CD4-positive, alpha-beta memory T cell (primary cell): ENCODE data around the gene ZNF394. TPM values are rescaled to one million over a fixed set of nuclear protein-coding genes. Genes with fewer than 3 reads are reported as not detected.

ENCODE experiments used
- CTCF ChIA-PET: fragments of 350-600 bp; sonication (Branson Sonifier 250); formaldehyde crosslinking; loops from one replicate; lab custom pipeline; 2021; ENCODE audit warnings: inconsistent platforms; ENCODE audit not compliant: partially characterized antibody; lab: Charles Lee
- POLR2A ChIA-PET: fragments of 350-600 bp; sonication (Branson Sonifier 250); formaldehyde crosslinking; loops from one replicate; lab custom pipeline; 2021; ENCODE audit not compliant: partially characterized antibody; lab: Charles Lee
- DNase-seq, 5 donors: peaks; one replicate each; pipeline versions ENCODE4 v3.0.0 to v3.0.0-alpha.2; 2020 to 2022; ENCODE audit warnings: mixed read lengths in 1 of 5
- H3K27ac ChIP-seq: one replicate; pipeline ENCODE4 v1.7.0; 2013; ENCODE audit warnings: low read depth, low read length
- H3K27me3 ChIP-seq: 2 replicates; pipeline ENCODE4 v1.7.0; 2013; ENCODE audit warnings: mild to moderate bottlenecking, low read length, moderate library complexity; ENCODE audit not compliant: insufficient read depth
- H3K36me3 ChIP-seq: 2 replicates; pipeline ENCODE4 v1.7.0; 2013; ENCODE audit warnings: mild to moderate bottlenecking, low read length, moderate library complexity; ENCODE audit not compliant: insufficient read depth
- H3K4me1 ChIP-seq: 2 replicates; pipeline ENCODE4 v1.7.0; 2013; ENCODE audit warnings: mild to moderate bottlenecking, low read length, moderate library complexity; ENCODE audit not compliant: insufficient read depth
- H3K4me3 ChIP-seq, 2 donors: one replicate each; pipeline ENCODE4 v1.7.0; 2013; ENCODE audit warnings: low read length in 2 of 2, mild to moderate bottlenecking in 1 of 2
- H3K9me3 ChIP-seq, 2 donors: one replicate each; pipeline ENCODE4 v1.7.0; 2013; ENCODE audit warnings: low read length in 2 of 2, control low read depth in 1 of 2; ENCODE audit not compliant: control insufficient read depth in 1 of 2
- H3K27ac Mint-ChIP-seq, 7 donors: one replicate each; pipeline ENCODE4 v1.8.0; 2020 to 2021; ENCODE audit warnings: mixed read lengths in 7 of 7, mild to moderate bottlenecking in 6 of 7, inconsistent platforms in 3 of 7, moderate library complexity in 3 of 7
- H3K27me3 Mint-ChIP-seq, 2 donors: one replicate each; pipeline ENCODE4 v1.8.0; 2020 to 2021; ENCODE audit warnings: mixed read lengths in 2 of 2
- H3K36me3 Mint-ChIP-seq, 2 donors: one replicate each; pipeline ENCODE4 v1.8.0; 2020 to 2021; ENCODE audit warnings: mixed read lengths in 2 of 2, inconsistent platforms in 1 of 2, mild to moderate bottlenecking in 1 of 2
- H3K4me1 Mint-ChIP-seq, 4 donors: one replicate each; pipeline ENCODE4 v1.8.0; 2020 to 2021; ENCODE audit warnings: mixed read lengths in 4 of 4, mild to moderate bottlenecking in 1 of 4
- H3K4me3 Mint-ChIP-seq, 8 donors: one replicate each; pipeline ENCODE4 v1.8.0; 2020 to 2021; ENCODE audit warnings: mixed read lengths in 8 of 8, mild to moderate bottlenecking in 7 of 8, moderate library complexity in 6 of 8, inconsistent platforms in 3 of 8
- H3K9me3 Mint-ChIP-seq, 8 donors: one replicate each; pipeline ENCODE4 v1.8.0; 2020 to 2021; ENCODE audit warnings: mixed read lengths in 8 of 8, mild to moderate bottlenecking in 5 of 8, inconsistent platforms in 3 of 8, moderate library complexity in 1 of 8
- intact Hi-C: fragments of 100-400 bp; cut with micrococcal nuclease; formaldehyde crosslinking; loops from one replicate; pipeline ENCODE4 v1.15.1; 2023
- polyA plus RNA-seq, 2 donors: library from polyadenylated mRNA; unstranded; fragments of 300-500 nt; fragmentation: Illumina TruSeq; gene quantifications; one replicate each; pipeline ENCODE4 v1.2.3, GENCODE V29; 2021
- total RNA-seq, 2 experiments: library from RNA; stranded (reverse); gene quantifications; one replicate each; pipeline ENCODE4 v1.2.3, GENCODE V29; 2021

ZNF394 gene
- total and polyA plus RNA-seq, 4 experiments from 2014 or later = 64.5 to 88.6 (median 85.6) TPM

- POLR2A ChIA-PET = interaction anchor here (0.7 kb wide), 1 partner anchor 11 kb away, joined by 3 read pairs; no protein-coding TSS in a partner anchor
Measured at GRCh38 chr7:99539213-99539811, 39.2 kb upstream of the ZNF394 start.

GRCh38 chr7:99535667-99536066 is 35.6 kb upstream of the ZNF394 start:
- ChIA-PET CTCF (no interaction called here), POLR2A (no interaction called here)
- no peaks in the 10 kb centered on the region for H3K4me1 Mint-ChIP-seq
- Histone ChIP-seq H3K36me3 (peaks cover 11% of the 10 kb centered on the region), H3K27me3 (no peaks in the 10 kb centered on the region), H3K4me3 (no peak overlapping the region), H3K27ac (no peak overlapping the region), H3K4me1 (no peaks in the 10 kb centered on the region), H3K9me3 (peaks cover 2 to 24% of the 10 kb centered on the region in 2 donors)
- intact Hi-C loops = no loop called here
- no peak overlapping the region for H3K27ac Mint-ChIP-seq
- H3K4me3 Mint-ChIP-seq = no peak overlapping the region
- no peaks in the 10 kb centered on the region for H3K27me3 Mint-ChIP-seq
- DNase-seq = no peak
- peaks cover 0 to 78% (median 57%) of the 10 kb centered on the region in 8 donors for H3K9me3 Mint-ChIP-seq
- peaks cover 19 to 30% of the 10 kb centered on the region in 2 donors for H3K36me3 Mint-ChIP-seq

More at GRCh38 chr7:99539213-99539811, 39.2 kb upstream of the ZNF394 start:
- no peak overlapping the region for H3K27ac ChIP-seq
- H3K27me3 ChIP-seq = no peaks in the 10 kb centered on the region
- Mint-ChIP-seq H3K27ac (no peak overlapping the region), H3K9me3 (peaks cover 0 to 62% (median 38%) of the 10 kb centered on the region in 8 donors), H3K27me3 (no peaks in the 10 kb centered on the region), H3K4me1 (no peaks in the 10 kb centered on the region), H3K36me3 (peaks cover 4 to 5% of the 10 kb centered on the region in 2 donors), H3K4me3 (no peak overlapping the region)
- intact Hi-C loops = no loop called here
- H3K4me3 ChIP-seq = no peak overlapping the region
- H3K9me3 ChIP-seq = peaks cover 3 to 10% of the 10 kb centered on the region in 2 donors
- no peaks in the 10 kb centered on the region for H3K4me1 ChIP-seq
- CTCF ChIA-PET = no interaction called here
- no peaks in the 10 kb centered on the region for H3K36me3 ChIP-seq
- no peak for DNase-seq

- H3K4me3 ChIP-seq = no peak overlapping the region
- no peaks in the 10 kb centered on the region for H3K27me3 ChIP-seq
- intact Hi-C loops = no loop called here
- H3K36me3 ChIP-seq = peaks cover 11% of the 10 kb centered on the region
- ChIA-PET CTCF (no interaction called here), POLR2A (interaction anchor here (1.5 kb wide), 1 partner anchor 28 kb away, joined by 3 read pairs; no protein-coding TSS in a partner anchor)
- Mint-ChIP-seq H3K36me3 (peaks cover 51 to 68% of the 10 kb centered on the region in 2 donors), H3K4me1 (no peaks in the 10 kb centered on the region), H3K4me3 (no peak overlapping the region), H3K27me3 (no peaks in the 10 kb centered on the region), H3K9me3 (peaks cover 0 to 65% (median 45%) of the 10 kb centered on the region in 8 donors), H3K27ac (no peak overlapping the region)
- peaks cover 0 to 24% of the 10 kb centered on the region in 2 donors for H3K9me3 ChIP-seq
- no peak for DNase-seq
- no peaks in the 10 kb centered on the region for H3K4me1 ChIP-seq
- no peak overlapping the region for H3K27ac ChIP-seq
Measured at GRCh38 chr7:99531354-99531765, 31.3 kb upstream of the ZNF394 start.

- H3K27ac Mint-ChIP-seq = peak overlapping the region in 2 of 7 donors; percentile 56 to 61
- ChIA-PET CTCF (interaction anchor here (0.8 to 1.5 kb wide), 6 partner anchors 8 to 395 kb away, joined by 3 to 4 read pairs (median 3); no protein-coding TSS in a partner anchor), POLR2A (interaction anchor here (0.8 kb wide), 1 partner anchor 26 kb away, joined by 4 read pairs; the partner anchor contains the start of gene FAM200A)
- intact Hi-C loops = no loop called here
- peaks cover 0 to 4% (median 0%) of the 10 kb centered on the region in 4 donors for H3K4me1 Mint-ChIP-seq
- DNase-seq = peak in 1 of 5 donors; percentile 12
- no peak overlapping the region for H3K4me3 Mint-ChIP-seq
- Histone ChIP-seq H3K27ac (no peak overlapping the region), H3K36me3 (peaks cover 11% of the 10 kb centered on the region), H3K9me3 (peaks cover 0 to 4% of the 10 kb centered on the region in 2 donors), H3K4me3 (no peak overlapping the region), H3K27me3 (no peaks in the 10 kb centered on the region), H3K4me1 (no peaks in the 10 kb centered on the region)
- H3K36me3 Mint-ChIP-seq = peaks cover 49 to 56% of the 10 kb centered on the region in 2 donors
- no peaks in the 10 kb centered on the region for H3K27me3 Mint-ChIP-seq
- H3K9me3 Mint-ChIP-seq = peaks cover 0 to 25% (median 13%) of the 10 kb centered on the region in 8 donors
Measured at GRCh38 chr7:99525713-99526440, 25.8 kb upstream of the ZNF394 start.

GRCh38 chr7:99521399-99521798 is 21.3 kb upstream of the ZNF394 start:
- no peaks in the 10 kb centered on the region for H3K9me3 Mint-ChIP-seq
- ChIA-PET POLR2A (no interaction called here), CTCF (no interaction called here)
- H3K4me3 ChIP-seq = no peak overlapping the region
- no peaks in the 10 kb centered on the region for H3K9me3 ChIP-seq
- H3K27me3 ChIP-seq = no peaks in the 10 kb centered on the region
- H3K4me3 Mint-ChIP-seq = no peak overlapping the region
- DNase-seq = no peak
- H3K36me3 ChIP-seq = peaks cover 11% of the 10 kb centered on the region
- H3K4me1 Mint-ChIP-seq = peaks cover 0 to 4% (median 0%) of the 10 kb centered on the region in 4 donors
- H3K27ac ChIP-seq = no peak overlapping the region
- no peaks in the 10 kb centered on the region for H3K4me1 ChIP-seq
- intact Hi-C loops = no loop called here
- H3K36me3 Mint-ChIP-seq = peaks cover 29 to 35% of the 10 kb centered on the region in 2 donors
- no peaks in the 10 kb centered on the region for H3K27me3 Mint-ChIP-seq
- H3K27ac Mint-ChIP-seq = no peak overlapping the region

GRCh38 chr7:99514050-99514449 is 14.0 kb upstream of the ZNF394 start:
- Mint-ChIP-seq H3K4me1 (peaks cover 4 to 14% (median 12%) of the 10 kb centered on the region in 4 donors), H3K27me3 (no peaks in the 10 kb centered on the region), H3K36me3 (peaks cover 20 to 36% of the 10 kb centered on the region in 2 donors), H3K4me3 (no peak overlapping the region), H3K9me3 (no peaks in the 10 kb centered on the region), H3K27ac (no peak overlapping the region)
- Histone ChIP-seq H3K36me3 (no peaks in the 10 kb centered on the region), H3K4me1 (no peaks in the 10 kb centered on the region), H3K27ac (no peak overlapping the region), H3K9me3 (no peaks in the 10 kb centered on the region), H3K27me3 (no peaks in the 10 kb centered on the region), H3K4me3 (no peak overlapping the region)
- intact Hi-C loops = no loop called here
- CTCF ChIA-PET = no interaction called here
- DNase-seq = no peak
- POLR2A ChIA-PET = interaction anchor here (1.0 to 2.1 kb wide), 2 partner anchors 9 to 25 kb away, joined by 3 to 6 read pairs; partner anchors contain the start of gene ZKSCAN5

- peaks cover 24% of the 10 kb centered on the region for H3K4me1 ChIP-seq
- Mint-ChIP-seq H3K9me3 (peaks cover 0 to 1% (median 0%) of the 10 kb centered on the region in 8 donors), H3K4me3 (peak overlapping the region; percentile 93 to 100 (median 99)), H3K27ac (peak overlapping the region; percentile 89 to 100 (median 99)), H3K4me1 (peaks cover 17 to 37% (median 27%) of the 10 kb centered on the region in 4 donors), H3K27me3 (no peaks in the 10 kb centered on the region), H3K36me3 (peaks cover 0 to 11% of the 10 kb centered on the region in 2 donors)
- ChIA-PET POLR2A (interaction anchor here (0.6 to 4.3 kb wide), 20 partner anchors 9 to 1203 kb away, joined by 3 to 86 read pairs (median 7); partner anchors contain the start of genes AP4M1, ATP5MF, BUD31 and CPSF4), CTCF (interaction anchor here (1.2 kb wide), 1 partner anchor 140 kb away, joined by 4 read pairs; no protein-coding TSS in a partner anchor)
- peak overlapping the region; percentile 86 for H3K27ac ChIP-seq
- H3K36me3 ChIP-seq = no peaks in the 10 kb centered on the region
- H3K9me3 ChIP-seq = no peaks in the 10 kb centered on the region
- intact Hi-C loops = loop anchor here (2.0 kb wide), 2 partner anchors 130 to 924 kb away; partner anchors contain the start of genes ARPC1B, MEPCE and ZCWPW1
- H3K4me3 ChIP-seq = peak overlapping the region; percentile 94 to 95
- DNase-seq = no peak
- H3K27me3 ChIP-seq = no peaks in the 10 kb centered on the region
Measured at GRCh38 chr7:99505324-99505662, 5.2 kb upstream of the ZNF394 start.
